GM19239 (cell line): Measurements from ENCODE around the gene PRKCE.
"Not testable (repeated sequence)": the region's sequence is repeated elsewhere in the genome, so short reads cannot be mapped to it uniquely, and the experiment has no call there.

Experiments used
- DNase-seq: peaks from one replicate; pipeline ENCODE4 v3.0.0; 2011; ENCODE audit warnings: low spot score; ENCODE audit not compliant: insufficient read length
- FAIRE-seq: peaks from 2 replicates; lab custom pipeline; 2011; peaks lifted over from hg19 to GRCh38; lab: Jason Lieb, UNC

PRKCE gene

DNA sequence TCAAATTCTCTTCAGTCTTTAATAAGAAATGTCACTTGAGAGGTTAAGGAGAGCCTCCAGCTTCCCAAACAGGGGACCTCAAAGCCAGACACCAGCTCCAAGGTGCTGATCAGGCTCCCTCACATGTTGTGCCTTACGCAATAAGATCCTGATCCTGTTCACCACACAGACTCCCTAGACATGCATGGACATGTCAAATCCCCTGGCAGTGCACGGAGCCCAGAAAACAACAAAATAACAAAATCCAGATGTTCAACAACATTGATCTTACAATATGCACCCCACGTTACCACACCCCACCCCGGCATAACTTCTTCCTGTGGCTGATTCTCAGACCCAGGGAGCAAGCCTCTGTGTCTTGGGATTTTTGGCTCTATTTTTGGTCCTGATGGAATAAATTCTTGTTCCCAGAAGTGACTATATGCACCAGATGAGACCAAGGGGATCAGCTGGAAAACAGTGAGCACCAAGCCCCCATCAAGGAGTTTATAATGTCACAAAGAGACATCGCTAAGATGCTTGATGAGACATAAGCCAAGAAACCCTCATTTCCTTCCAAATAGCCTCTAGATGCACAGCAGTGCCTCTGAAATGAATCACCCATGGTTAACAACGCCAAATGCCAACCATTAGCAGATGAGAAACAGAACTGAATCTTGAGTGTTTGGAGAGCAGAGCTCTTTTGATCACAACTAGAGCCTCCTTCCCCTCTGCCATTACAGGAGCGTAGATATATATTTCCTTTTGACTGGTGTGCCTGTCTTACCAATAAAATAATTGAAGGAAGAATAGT lies 198.2 kb downstream of the PRKCE start:
- FAIRE-seq (peak; percentile 58), DNase-seq (no peak)

- no peak for FAIRE-seq
- DNase-seq, result no peak
These were observed 199.1 kb downstream of the PRKCE start for GRCh38 chr2:45850558-45850957.

DNA sequence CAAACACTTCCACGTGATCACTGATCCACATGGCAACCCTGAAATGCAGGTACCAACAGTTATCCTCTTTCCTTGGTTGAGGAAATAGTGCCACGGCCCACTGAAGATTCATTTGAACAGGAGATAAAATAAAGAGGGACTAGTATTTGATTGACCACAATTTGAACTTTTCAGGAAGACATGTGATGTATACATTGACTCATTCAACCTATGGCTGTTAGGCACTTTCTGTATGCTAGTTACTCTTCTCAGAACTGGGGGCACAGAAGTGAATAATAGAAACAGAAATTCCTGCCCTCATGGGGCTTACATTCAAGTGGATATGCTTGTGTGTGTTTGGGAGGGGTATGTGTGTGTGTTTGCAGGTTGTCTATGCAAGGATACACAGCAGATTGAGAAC lies 199.6 kb downstream of the PRKCE start:
- FAIRE-seq (no peak), DNase-seq (no peak)

DNA sequence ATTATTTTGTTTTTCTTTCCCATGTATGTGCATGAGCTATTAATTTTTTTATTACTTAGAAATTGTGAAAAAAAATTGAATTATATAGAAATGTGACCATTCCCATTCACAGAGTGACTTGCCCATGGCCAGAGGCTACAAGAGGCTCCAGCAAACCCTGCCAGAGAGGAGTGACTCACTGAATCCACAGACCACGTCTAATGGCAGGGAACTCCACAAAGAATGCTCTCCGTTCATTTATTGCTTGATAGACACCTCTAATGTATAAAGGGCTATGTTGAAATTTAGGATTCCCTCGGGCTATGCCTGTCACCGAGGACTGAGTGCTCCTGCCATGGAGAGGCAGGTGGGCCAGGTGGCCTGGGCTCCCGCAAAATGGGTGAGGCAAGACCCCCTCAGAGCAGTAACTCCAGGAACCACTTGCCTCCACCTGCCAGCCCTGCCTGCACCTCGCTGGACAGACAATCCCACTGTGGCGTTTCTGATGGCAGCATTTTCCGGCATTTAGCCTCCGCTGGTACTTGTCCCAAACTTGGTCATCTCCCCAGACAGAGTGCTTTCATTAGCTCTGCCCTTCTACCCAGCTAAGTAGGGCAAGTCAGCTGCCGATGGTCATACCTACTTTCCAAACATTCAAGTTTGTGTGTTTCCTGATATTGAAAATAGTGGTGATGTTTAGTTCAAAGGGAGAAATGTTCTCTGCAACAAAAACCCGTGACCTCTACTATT lies 200.3 kb downstream of the PRKCE start:
- DNase-seq, result no peak
- FAIRE-seq, result no peak

DNA sequence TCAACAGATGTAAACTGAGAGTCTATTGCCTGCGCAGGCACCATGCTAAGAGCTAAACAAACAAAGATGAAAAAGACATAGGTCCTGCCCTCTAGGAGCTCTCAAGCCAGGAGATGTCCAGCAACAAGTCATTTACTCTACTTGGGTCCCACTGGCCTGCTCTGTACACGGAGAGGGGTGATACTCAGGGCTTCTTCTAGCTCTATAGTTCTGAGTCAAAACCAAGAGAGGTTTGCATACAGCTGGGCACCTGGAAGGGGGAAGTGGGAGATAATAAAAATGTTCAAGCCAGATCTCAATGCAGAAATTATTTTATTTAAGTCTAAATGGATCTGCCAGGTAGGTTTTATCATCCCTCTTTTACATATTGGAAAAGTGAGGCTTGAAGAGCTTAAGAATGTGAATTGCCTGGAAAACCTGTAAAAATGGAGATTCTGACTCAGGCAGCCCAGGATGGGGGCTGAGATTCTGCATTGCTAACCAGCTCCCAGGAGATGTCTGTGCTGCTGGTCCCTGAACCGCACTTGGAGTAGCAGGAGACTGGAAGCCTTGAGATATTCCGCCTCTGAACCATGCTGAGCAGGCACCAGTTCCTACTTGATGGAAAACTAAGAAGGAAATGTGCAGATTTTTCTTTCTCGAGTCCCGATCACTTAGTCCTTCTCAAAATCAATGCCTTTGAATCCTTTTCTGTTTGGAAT lies 201.1 kb downstream of the PRKCE start:
- FAIRE-seq (no peak), DNase-seq (no peak)

- no peak for FAIRE-seq
These were observed 203.9 kb downstream of the PRKCE start for GRCh38 chr2:45855374-45855773.

GRCh38 chr2:45856391-45857274 lies 205.2 kb downstream of the PRKCE start:
- DNase-seq, result no peak
- no peak for FAIRE-seq

More at GRCh38 chr2:45855374-45855773, 203.9 kb downstream of the PRKCE start:
- no peak for DNase-seq

DNA sequence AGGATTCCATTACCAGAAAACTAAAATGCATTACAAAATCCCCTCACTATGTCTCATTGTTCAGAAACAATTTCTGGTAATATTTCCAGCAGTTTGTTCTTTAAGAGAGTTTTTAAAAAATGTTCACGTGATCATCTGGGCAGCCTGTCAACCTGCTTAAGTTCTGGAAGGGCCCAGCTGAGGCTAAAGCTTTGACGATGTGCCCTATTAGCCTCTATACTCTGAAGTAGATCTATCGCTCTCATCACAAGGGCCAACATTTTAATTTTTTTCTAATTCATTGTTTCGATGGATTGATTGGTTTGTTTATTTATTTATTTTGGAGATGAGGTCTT lies 205.8 kb downstream of the PRKCE start:
- no peak for DNase-seq
- no peak for FAIRE-seq

DNA sequence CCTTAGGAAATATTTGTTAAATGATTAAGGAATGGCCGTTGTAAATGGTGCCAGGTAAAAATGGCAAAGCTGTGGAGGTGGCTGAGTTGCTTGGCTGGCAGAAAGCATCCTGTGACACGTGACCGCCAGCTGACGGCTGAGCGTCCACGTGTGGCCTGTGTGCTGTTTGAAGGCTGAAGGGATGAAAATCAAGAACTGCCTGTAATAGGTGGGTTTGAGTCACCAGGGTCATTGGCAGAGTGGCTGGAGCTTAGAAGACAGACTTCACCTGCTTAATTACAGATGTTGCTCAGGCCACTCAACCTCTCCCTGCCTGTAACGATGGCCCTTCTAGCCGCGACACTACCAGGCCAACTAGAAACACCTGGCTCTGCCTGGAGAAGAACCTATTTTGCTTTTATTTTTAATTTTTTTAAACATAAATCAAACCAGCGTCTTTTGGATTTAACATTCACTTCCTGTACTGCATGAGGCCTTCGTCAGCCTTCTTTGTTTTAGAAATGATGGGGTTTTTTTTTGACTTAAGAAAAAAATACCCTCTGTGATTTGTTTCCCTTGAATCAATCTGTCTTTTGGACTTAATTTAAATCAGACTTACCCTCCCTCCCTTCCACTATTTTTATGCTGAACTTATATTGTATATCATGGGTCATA lies 206.5 kb downstream of the PRKCE start:
- DNase-seq, result no peak
- peak; percentile 33 for FAIRE-seq

GRCh38 chr2:45858872-45859271 lies 207.4 kb downstream of the PRKCE start:
- FAIRE-seq, DNase-seq: not testable (repeated sequence)

DNA sequence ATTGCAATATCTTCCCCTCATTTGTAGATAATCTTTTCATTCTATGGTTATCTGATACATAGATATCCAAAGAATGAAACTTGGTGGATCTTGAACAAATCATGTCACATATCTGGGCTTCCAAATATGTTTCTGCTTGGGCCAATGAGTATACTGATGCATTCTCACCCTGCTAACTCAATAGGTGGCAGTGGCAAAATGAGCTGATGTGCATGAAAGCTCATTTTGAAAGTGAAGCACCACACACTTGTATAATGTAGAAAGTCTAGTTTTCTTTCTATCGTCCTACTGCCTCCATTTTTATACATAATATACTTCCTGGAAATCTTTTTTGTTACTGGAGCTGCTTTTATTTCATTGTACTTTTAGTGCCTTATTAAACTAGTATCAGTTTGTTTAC lies 208.2 kb downstream of the PRKCE start:
- DNase-seq, result no peak
- FAIRE-seq, result no peak

DNA sequence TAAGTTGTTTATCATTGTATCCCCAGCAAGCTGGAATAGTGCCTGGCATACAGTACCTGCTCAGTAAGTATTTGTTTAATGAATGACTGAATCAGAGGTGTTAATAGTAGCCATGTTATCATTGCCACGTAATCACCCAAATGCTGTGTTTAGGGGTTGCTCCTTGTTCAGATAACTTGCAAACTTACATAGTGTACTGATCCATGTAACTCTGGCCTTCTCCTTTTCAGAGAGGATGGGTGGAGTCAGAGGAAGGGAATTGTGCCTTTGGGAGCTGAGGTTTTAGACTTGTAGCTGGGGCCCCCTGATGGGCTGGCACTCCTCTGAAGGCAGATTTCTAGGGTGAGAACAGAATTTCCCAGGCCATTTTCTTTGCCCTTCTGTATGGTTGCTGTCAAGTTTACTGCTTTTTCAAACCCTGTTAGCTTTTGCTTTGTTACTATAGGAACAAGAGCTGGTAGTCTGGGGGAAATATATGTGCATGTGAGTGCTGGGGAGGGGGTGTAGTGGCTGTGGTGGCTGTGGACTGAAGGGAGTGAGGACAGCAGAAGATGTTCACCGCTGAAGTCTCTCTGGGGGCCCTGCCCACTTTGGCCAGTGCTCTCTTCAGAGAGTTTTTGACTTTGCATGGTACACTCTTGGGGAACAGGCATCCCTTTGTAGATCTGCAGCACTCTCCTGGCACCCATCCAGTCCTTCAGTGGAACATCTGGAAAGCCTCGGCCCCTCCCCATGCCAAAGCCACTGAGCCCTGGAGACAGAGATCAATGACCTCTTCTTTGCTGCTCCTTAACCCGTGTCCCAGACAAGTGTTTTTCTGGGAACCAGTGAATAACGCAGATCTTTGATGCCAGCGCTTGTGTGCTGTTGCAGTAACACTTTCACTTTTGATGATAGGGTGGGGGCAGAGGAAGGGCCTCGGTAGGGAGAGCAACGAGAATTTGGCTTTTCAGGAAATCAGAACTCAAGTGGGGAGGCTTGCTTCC lies 209.0 kb downstream of the PRKCE start:
- DNase-seq, result peak; percentile 23
- peak; percentile 90 for FAIRE-seq

- no peak for DNase-seq
These were observed 211.4 kb downstream of the PRKCE start for GRCh38 chr2:45862843-45863242.

GRCh38 chr2:45864121-45864520 lies 212.6 kb downstream of the PRKCE start:
- DNase-seq (no peak), FAIRE-seq (no peak)

More at GRCh38 chr2:45862843-45863242, 211.4 kb downstream of the PRKCE start:
- no peak for FAIRE-seq

DNA sequence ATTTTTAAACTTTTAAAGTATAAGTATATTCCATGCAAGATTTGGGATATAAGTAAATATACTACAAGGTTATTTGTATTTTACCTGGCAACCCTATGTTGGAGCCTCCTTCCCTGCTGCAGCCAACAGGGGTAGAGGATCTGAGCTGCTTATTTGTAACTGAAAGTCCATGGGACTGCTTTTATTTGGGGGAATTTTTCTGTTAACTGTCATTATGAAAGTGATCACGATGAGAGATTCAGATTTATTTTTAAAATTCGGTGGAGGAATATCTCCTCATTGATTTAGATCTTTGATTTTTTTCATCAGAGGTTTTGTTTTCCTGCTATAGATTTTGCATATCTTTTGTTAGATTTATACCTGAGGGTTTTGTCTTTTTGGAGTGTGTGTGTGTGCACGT lies 215.9 kb downstream of the PRKCE start:
- peak; percentile 8 for FAIRE-seq

DNA sequence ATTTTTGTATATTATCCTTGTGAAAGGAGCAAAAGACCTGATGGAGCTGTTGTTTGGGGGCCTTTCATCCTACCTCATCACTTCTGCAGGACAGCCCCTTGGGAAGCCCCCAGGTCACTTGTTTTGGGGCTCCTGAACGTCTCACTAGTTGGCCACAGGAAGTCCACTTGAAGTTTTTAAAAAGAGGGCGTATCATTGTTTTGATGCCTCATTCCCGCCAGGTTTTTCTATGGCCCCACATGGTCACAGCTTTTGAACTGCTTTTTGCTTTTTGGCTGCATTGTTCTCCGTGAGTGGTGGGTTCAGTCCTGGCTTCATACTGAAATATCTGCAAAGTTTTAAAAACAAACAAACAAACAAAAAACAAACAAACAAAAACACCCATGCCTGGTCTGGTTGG lies 216.3 kb downstream of the PRKCE start:
- DNase-seq (no peak), FAIRE-seq (peak; percentile 31)

More for the DNA sequence above, 215.9 kb downstream of the PRKCE start:
- DNase-seq, result no peak

GRCh38 chr2:45869165-45869501 lies 217.7 kb downstream of the PRKCE start:
- FAIRE-seq (no peak), DNase-seq (no peak)

DNA sequence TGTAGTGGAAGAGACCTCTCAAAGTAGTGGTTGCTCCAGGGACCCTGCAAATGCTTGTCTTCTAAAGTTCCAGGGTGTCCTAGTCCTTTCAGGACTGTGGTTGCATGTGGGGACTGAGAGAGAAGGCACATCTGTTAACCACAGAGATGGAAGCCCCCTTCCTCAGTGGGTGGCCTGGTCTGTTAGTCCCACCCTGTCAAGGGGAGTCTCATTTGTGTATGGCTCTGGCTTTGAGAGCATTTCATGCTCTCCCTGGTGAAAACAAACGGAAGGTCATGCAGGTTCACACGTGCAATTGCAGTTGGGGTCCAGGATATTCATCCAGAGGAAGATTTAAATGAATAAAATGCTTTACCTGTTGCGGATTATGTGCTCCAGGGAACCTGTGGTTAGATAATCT lies 219.6 kb downstream of the PRKCE start:
- no peak for DNase-seq
- no peak for FAIRE-seq

DNA sequence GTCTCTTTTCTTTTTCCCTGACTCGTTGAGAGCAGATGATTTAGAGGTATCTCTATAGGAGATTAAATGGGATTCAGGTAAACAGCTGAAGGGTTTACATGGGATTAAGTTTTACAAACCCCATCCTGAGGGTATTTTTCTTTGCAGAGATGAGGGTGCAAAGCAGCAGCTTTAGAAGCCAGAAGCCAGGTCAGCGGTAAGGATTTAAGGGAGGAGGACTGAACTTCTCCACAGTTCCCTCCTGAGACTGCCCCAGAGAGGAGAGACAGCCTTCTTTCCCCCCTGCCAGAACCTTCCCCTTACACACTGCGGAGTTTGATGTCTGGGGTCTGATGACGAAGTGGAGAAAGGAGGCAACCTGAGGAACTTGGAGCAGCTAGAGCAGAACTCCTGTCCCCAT lies 220.1 kb downstream of the PRKCE start:
- FAIRE-seq, result no peak
- no peak for DNase-seq
